K562 (cell line): ENCODE measurements around the gene MRFAP1. TPM values are rescaled to one million over a fixed set of nuclear protein-coding genes. Genes with fewer than 3 reads are reported as not detected.
"Not testable (repeated sequence)": the region's sequence is repeated elsewhere in the genome, so short reads cannot be mapped to it uniquely, and the experiment has no call there.

ENCODE experiments used
- ATAC-seq: fragments of 200-7000 bp; cut with Tn5 transposase; 3 replicates; pipeline ENCODE4 v1.9.1; 2020; ENCODE audit warnings: moderate library complexity
- BruUV-seq: library from RNA; stranded (reverse); fragments of 400-500 nt; replicated peaks from 2 replicates; lab custom pipeline; 2021; lab: Mats Ljungman, UMichigan
- CTCF ChIA-PET: fragments of 300-600 bp; formaldehyde crosslinking; extraction: SDS; loops from one replicate; lab custom pipeline; 2021; ENCODE audit warnings: low intra/inter-chr PET ratio; lab: Yijun Ruan, JAX
- POLR2A ChIA-PET: fragments of 300-600, 350-650 bp; sonication (Branson Sonifier 250); formaldehyde crosslinking; extraction: SDS; loops from one replicate; lab custom pipeline; 2021; ENCODE audit warnings: antibody characterized with exemption, inconsistent platforms; lab: Yijun Ruan, JAX
- DNase-seq, 4 experiments: peaks; one replicate each; pipeline versions ENCODE4 v3.0.0 to v3.0.0-alpha.2; 2011 to 2018; ENCODE audit warnings: low spot score in 3 of 4, mixed read lengths in 3 of 4; ENCODE audit errors: extremely low read depth in 1 of 4
- FAIRE-seq: peaks from 2 replicates; lab custom pipeline; 2011; peaks lifted over from hg19 to GRCh38; lab: Jason Lieb, UNC
- H2AFZ ChIP-seq: 2 replicates; pipeline ENCODE4 v1.6.0; 2011; ENCODE audit warnings: low read depth, low read length, control low read depth, inconsistent platforms
- H3K27ac ChIP-seq: fragments of 200-600 bp; 3 replicates; pipeline ENCODE4 v1.8.0; 2011; ENCODE audit warnings: low read depth, mild to moderate bottlenecking, control low read depth, inconsistent platforms, low read length, moderate library complexity, mixed read lengths; ENCODE audit errors: extremely low read depth
- H3K27me3 ChIP-seq, 2 experiments: fragments of 300-600 bp in 1 of 2; 2 replicates in 1 of 2; 3 replicates in 1 of 2; pipeline versions ENCODE4 v1.6.0 to v1.8.0; 2011; ENCODE audit warnings: inconsistent platforms in 2 of 2, low read length in 2 of 2, mild to moderate bottlenecking in 1 of 2, mixed read lengths in 1 of 2, moderate library complexity in 1 of 2; ENCODE audit not compliant: control insufficient read depth in 2 of 2, insufficient read depth in 2 of 2
- H3K36me3 ChIP-seq: fragments of 300-600 bp; 3 replicates; pipeline ENCODE4 v1.8.0; 2011; ENCODE audit warnings: mild to moderate bottlenecking, low read length, inconsistent platforms; ENCODE audit not compliant: control insufficient read depth, insufficient read depth
- H3K4me1 ChIP-seq, 2 experiments: fragments of 200-600 bp in 1 of 2; replicated peaks in 1 of 2; 2 replicates in 1 of 2; 3 replicates in 1 of 2; pipeline versions ENCODE4 v1.5.1 to v1.8.0; 2011; ENCODE audit warnings: inconsistent platforms in 2 of 2, low read length in 2 of 2, mild to moderate bottlenecking in 1 of 2, mixed read lengths in 1 of 2, moderate library complexity in 1 of 2; ENCODE audit not compliant: control insufficient read depth in 2 of 2, insufficient read depth in 2 of 2
- H3K4me2 ChIP-seq: 2 replicates; pipeline ENCODE4 v1.6.1; 2011; ENCODE audit warnings: low read length, control low read depth, inconsistent platforms, mixed read lengths; ENCODE audit not compliant: insufficient read depth
- H3K4me3 ChIP-seq: fragments of 200-600 bp; sonication (generic), shearing (Covaris generic); 2 replicates; pipeline ENCODE4 v1.5.1; 2016; ENCODE audit warnings: control low read depth, inconsistent platforms
- H3K79me2 ChIP-seq: fragments of 200-600 bp; 3 replicates; pipeline ENCODE4 v1.8.0; 2011; ENCODE audit warnings: low read length, inconsistent platforms; ENCODE audit not compliant: control insufficient read depth, insufficient read depth
- H3K9ac ChIP-seq, 2 experiments: 2 replicates each; pipeline versions ENCODE4 v1.6.0 to v1.6.1; 2011; ENCODE audit warnings: low read depth in 2 of 2, low read length in 2 of 2, control low read depth in 1 of 2, inconsistent platforms in 1 of 2, mild to moderate bottlenecking in 1 of 2, mixed read lengths in 1 of 2; ENCODE audit not compliant: insufficient read depth in 1 of 2
- H3K9me1 ChIP-seq: one replicate; pipeline ENCODE4 v1.6.0; 2011; ENCODE audit warnings: inconsistent platforms, mild to moderate bottlenecking, low read length, moderate library complexity; ENCODE audit not compliant: control insufficient read depth, insufficient read depth
- H3K9me3 ChIP-seq: replicated peaks from 2 replicates; pipeline ENCODE4 v1.5.1; 2011; ENCODE audit warnings: low read depth, low read length, inconsistent platforms; ENCODE audit not compliant: control insufficient read depth, insufficient read depth
- H4K20me1 ChIP-seq: replicated peaks from 2 replicates; pipeline ENCODE4 v1.6.1; 2011; ENCODE audit warnings: low read length, inconsistent platforms, mixed read lengths; ENCODE audit not compliant: control insufficient read depth, insufficient read depth
- BCOR ChIP-seq: fragments of 450-650 bp; IDR thresholded peaks from 2 replicates; pipeline ENCODE4 v1.6.1; 2016
- HDAC2 ChIP-seq: fragments of 450-650 bp; IDR thresholded peaks from 2 replicates; pipeline ENCODE4 v1.6.1; 2016; ENCODE audit warnings: mild to moderate bottlenecking
- KDM1A ChIP-seq, 2 experiments: fragments of 450-650 bp; IDR thresholded peaks; 2 replicates each; pipeline ENCODE4 v1.6.1; 2016; ENCODE audit warnings: mild to moderate bottlenecking in 2 of 2
- ZNF146 ChIP-seq: IDR thresholded peaks from one replicate; pipeline ENCODE4 v1.6.1; 2018; ENCODE audit warnings: missing compliant biosample characterization; ENCODE audit not compliant: unreplicated experiment
- WGBS: fragments of 100-300 bp; shearing (Covaris generic); methylation state at CpG from one replicate; pipeline ENCODE4 v1.1.6; 2016; ENCODE audit warnings: low coverage, mixed read lengths; ENCODE audit not compliant: insufficient coverage; ENCODE audit errors: missing lambda C conversion rate; 5-methylcytosine and 5-hydroxymethylcytosine counted together
- in situ Hi-C: fragments of 300-500 bp; cut with MboI; formaldehyde crosslinking; loops from 4 replicates; pipeline ENCODE4 v1.15.0; 2018; ENCODE audit warnings: inconsistent platforms, mixed read lengths
- intact Hi-C: fragments of 100-400 bp; cut with micrococcal nuclease; formaldehyde crosslinking; loops from 2 replicates; pipeline ENCODE4 v1.14.2; 2022
- polyA plus RNA-seq, 8 experiments: library from polyadenylated mRNA; depleted of rRNA in 4 of 8; stranded (reverse) in 5 of 8; unstranded in 3 of 8; fragments of >200 nt; fragmentation: Nextera tagmentation in 2 of 8; fragmentation: Illumina TruSeq in 1 of 8; extraction: Ambion mirVana in 2 of 8; extraction: Trizol in 1 of 8; gene quantifications; 2 replicates each; pipeline versions ENCODE4 v1.2.1 to v1.2.3, GENCODE V29; 2011 to 2014; ENCODE audit warnings: inconsistent platforms in 1 of 8, missing spikeins in 1 of 8
- total RNA-seq, 7 experiments: library from RNA; depleted of rRNA in 6 of 7; stranded (reverse); fragments of >200 nt in 6 of 7; fragmentation: Illumina TruSeq in 2 of 7; extraction: Trizol in 2 of 7; gene quantifications; 2 replicates each; pipeline versions ENCODE4 v1.2.1 to v1.2.3, GENCODE V29; 2011 to 2021; ENCODE audit warnings: low replicate concordance in 1 of 7

Gene MRFAP1
- total and polyA plus RNA-seq, 9 of the 15 experiments (the other 6 are each of a cell fraction or from before 2014, with no cell fraction given) = 46.0 to 270 (median 151) TPM

DNA sequence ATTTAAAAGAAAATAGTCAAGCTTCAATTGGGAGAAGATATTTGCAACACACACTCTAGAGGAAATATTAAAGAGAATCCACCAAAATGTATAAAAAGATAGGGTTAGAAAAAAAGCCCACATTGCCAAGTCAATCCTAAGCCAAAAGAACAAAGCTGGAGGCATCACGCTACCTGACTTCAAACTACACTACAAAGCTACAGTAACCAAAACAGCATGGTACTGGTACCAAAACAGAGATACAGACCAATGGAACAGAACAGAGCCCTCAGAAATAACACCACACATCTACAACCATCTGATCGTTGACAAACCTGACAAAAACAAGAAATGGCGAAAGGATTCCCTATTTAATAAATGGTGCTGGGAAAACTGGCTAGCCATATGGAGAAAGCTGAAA lies 13.7 kb downstream of the MRFAP1 start:
- ChIA-PET CTCF (interaction anchor here (0.6 kb wide), 1 partner anchor 434 kb away, joined by 5 read pairs; no protein-coding TSS in a partner anchor), POLR2A (interaction anchor here (0.7 to 1.4 kb wide), 3 partner anchors 11 to 14 kb away, joined by 3 read pairs; partner anchors contain the start of gene MRFAP1)
- H3K4me2 ChIP-seq, H3K9me3 ChIP-seq, DNase-seq, H3K9me1 ChIP-seq, H3K4me3 ChIP-seq, intact Hi-C loops, H4K20me1 ChIP-seq, ATAC-seq, H3K79me2 ChIP-seq, H3K36me3 ChIP-seq, H3K9ac ChIP-seq, H2AFZ ChIP-seq, H3K27ac ChIP-seq, FAIRE-seq, H3K27me3 ChIP-seq, in situ Hi-C loops, BruUV-seq: not testable (repeated sequence)
- peak; percentile 53; the same call in 1 of the 2 replicates for TF ChIP-seq BCOR
- H3K4me1 ChIP-seq = peaks cover 0 to 17% of the 10 kb centered on the region in 2 experiments; a peak in 2 of 5 replicates
- no CpG with 5 or more reads among the region's 3 CpGs for WGBS

DNA sequence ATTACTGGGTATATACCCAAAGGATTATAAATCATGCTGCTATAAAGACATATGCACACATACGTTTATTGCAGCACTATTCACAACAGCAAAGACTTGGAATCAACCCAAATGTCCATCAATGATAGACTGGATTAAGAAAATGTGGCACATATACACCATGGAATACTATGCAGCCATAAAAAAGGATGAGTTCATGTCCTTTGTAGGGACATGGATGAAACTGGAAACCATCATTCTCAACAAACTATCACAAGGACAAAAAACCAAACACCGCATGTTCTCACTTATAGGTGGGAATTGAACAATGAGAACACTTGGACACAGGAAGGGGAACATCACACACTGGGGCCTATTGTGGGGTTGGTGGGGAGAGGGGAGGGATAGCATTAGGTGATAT lies 14.8 kb downstream of the MRFAP1 start:
- CTCF ChIA-PET = interaction anchor here (0.7 kb wide), 1 partner anchor 59 kb away, joined by 3 read pairs; no protein-coding TSS in a partner anchor
- H3K36me3 ChIP-seq, H3K4me2 ChIP-seq, H3K4me3 ChIP-seq, ATAC-seq, in situ Hi-C loops, H3K9me3 ChIP-seq, H3K79me2 ChIP-seq, H3K9ac ChIP-seq, H3K9me1 ChIP-seq, H4K20me1 ChIP-seq, BruUV-seq, H3K27ac ChIP-seq, intact Hi-C loops, FAIRE-seq, H3K27me3 ChIP-seq, DNase-seq, H2AFZ ChIP-seq: not testable (repeated sequence)
- TF ChIP-seq BCOR (peak; percentile 79), KDM1A (IDR thresholded peaks at IDR 0.05) (0 out of 4 replicates have a peak, but pooled peaks of 1 of the 2 experiments have one; percentile 33), HDAC2 (0 out of 2 replicates have a peak, but pooled peaks have one; percentile 37), ZNF146 (peak; percentile 58)
- POLR2A ChIA-PET = interaction anchor here (3.0 kb wide), 1 partner anchor 12 kb away, joined by 18 read pairs; no protein-coding TSS in a partner anchor
- H3K4me1 ChIP-seq = peaks cover 0 to 17% of the 10 kb centered on the region in 2 experiments; a peak in 3 of 5 replicates
- WGBS = 100% methylated on average over 1 of the region's 2 CpGs
